Hepatocyte (in vitro differentiated cells): ENCODE results near the gene MRC1.

Experiments used
- CTCF ChIP-seq: fragments of 200-600 bp; sonication (generic); IDR thresholded peaks from 2 replicates; pipeline ENCODE4 v1.5.1; 2016; ENCODE audit warnings: antibody characterized with exemption, mild to moderate bottlenecking; ENCODE audit not compliant: poor library complexity
- EZH2 ChIP-seq: fragments of 200-600 bp; sonication (generic); IDR thresholded peaks from 2 replicates; pipeline ENCODE4 v1.6.1; 2016; ENCODE audit warnings: antibody characterized with exemption, mild to moderate bottlenecking, borderline replicate concordance

DNA sequence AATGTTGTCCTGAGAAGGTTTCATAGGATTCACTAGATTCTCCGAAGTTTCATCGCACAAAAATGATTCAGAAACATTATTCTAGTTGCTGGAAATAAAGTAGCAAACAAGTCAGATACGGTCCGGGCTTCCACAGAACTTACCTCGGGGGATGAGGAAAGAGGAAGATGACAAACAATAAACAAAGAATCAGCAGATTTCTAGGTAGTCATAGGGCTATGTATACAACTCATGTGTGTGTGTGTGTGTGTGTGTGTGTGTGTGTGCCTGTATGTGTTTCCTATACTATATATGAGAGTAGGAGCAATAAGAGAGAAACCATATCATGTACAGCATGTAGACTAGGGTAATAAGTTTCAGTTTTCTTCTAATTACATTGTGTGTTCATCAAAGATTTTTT, 40.7 kb upstream of the MRC1 start:
- TF ChIP-seq CTCF = no peak
- no peak for TF ChIP-seq EZH2
